Fibroblast of skin of left quadriceps (primary cell): Measurements from ENCODE around the gene CFAP46.
"Not testable (repeated sequence)": the region's sequence is repeated elsewhere in the genome, so short reads cannot be mapped to it uniquely, and the experiment has no call there.

Experiments used
- DNase-seq, 2 experiments: peaks; one replicate each; pipeline ENCODE4 v3.0.0-alpha.2; 2013; ENCODE audit warnings: low read depth in 2 of 2

The CFAP46 gene

DNA sequence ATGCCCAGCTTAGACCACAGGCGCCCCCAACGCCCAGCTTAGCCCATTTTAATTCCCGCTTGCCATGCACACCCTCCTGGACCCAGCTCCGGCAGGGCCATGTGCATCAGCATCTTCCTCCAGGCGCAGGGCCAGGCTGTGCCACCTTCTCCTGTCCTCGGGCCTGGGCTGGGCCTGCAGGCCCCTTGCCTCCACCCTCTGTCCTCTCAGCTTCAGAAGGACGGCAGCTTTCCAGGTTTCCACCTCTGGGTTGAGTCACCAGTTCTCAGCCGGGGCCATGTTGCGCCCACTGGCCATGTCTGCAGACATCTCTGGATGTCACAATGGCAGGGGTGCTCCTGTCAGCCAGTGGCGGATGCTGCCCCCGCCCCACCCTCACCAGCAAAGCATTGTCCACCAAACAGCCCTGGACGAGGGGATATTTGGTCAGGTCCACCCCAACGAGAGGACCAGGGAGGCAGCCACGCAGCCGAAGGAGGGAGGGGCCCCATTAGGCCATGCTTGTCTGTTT, 97.3 kb downstream of the CFAP46 start:
- DNase-seq = no peak

DNA sequence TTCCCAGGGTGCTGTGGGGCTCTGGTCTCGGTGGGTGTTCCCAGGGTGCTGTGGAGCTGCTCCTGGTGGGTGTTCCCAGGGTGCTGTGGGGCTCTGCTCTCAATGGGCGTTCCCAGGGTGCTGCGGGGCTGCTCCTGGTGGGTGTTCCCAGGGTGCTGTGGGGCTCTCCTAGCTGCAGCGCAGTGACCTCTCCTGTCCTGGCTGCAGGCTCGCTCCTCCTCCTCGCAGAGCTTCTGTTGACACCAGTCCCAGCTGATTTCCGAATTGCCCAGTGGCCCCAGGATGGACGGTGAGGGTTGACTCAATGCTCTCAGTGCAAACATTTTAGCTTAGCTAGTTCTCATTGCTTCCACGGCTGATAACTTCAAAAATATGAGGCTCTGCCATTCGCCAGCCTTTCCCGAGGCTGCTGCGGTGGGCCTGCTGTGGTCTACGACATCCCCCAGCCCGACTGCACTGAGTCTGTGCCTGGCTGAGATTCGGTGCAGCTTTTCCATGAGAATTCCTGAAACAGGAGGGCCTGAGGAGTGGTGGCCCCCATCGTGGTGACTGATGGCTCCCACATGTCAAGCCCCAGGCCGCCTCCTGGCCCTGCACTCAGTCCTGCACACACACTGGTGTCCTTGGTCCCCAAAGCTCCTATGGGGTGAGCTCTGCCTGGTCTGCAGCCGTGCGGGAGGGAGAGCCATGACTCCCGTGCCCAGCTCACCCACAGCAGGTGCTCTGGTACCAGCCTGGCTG, 98.1 kb downstream of the CFAP46 start:
- no peak for DNase-seq

DNA sequence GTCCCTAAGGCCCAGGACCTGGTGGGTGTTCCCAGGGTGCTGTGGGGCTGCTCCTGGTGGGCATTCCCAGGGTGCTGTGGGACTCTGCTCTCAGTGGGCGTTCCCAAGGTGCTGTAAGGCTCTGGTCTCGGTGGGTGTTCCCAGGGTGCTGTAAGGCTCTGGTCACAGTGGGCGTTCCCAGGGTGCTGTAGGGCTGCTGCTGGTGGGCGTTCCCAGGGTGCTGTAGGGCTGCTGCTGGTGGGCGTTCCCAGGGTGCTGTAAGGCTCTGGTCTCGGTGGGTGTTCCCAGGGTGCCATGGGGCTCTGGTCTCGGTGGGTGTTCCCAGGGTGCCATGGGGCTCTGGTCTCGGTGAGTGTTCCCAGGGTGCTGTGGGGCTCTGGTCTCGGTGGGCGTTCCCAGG, 99.1 kb downstream of the CFAP46 start:
- not testable (repeated sequence) for DNase-seq

DNA sequence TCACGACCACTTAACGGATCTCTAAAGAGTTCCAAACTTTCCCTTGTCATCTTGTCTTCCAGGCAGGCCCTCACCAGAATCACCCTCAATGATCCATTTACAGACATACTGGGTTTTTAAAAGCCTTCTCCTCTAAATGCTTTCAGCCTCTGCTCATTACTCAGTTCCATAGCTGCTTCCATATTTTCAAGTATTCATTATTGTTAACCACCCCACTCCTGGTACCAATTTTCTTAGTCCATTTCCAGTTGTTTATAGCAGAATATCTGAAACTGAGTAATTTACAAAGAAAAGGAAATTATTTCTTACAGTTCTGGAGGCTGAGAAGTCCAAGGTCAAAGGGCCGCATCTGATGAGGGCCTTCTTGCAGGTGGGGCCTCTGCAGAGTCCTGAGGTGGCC, 100.0 kb downstream of the CFAP46 start:
- DNase-seq = no peak

DNA sequence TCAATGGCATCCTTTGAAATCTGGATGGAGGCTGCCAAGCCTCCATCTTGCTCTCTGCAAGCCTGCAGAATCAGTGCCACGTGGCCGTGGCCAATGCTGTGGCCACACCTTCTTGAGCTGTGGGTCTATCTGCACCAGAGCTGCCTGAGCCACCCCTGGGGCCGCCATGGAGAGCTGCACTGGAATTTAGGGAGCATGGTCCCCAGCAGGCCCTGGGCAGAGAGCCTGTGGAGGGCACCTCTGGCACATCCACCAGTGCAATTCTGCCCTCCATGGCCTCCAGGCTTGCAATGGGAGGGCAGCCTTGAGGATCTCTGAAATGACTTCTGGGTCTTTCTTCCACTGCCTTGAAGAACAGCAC, 100.8 kb downstream of the CFAP46 start:
- no peak for DNase-seq

DNA sequence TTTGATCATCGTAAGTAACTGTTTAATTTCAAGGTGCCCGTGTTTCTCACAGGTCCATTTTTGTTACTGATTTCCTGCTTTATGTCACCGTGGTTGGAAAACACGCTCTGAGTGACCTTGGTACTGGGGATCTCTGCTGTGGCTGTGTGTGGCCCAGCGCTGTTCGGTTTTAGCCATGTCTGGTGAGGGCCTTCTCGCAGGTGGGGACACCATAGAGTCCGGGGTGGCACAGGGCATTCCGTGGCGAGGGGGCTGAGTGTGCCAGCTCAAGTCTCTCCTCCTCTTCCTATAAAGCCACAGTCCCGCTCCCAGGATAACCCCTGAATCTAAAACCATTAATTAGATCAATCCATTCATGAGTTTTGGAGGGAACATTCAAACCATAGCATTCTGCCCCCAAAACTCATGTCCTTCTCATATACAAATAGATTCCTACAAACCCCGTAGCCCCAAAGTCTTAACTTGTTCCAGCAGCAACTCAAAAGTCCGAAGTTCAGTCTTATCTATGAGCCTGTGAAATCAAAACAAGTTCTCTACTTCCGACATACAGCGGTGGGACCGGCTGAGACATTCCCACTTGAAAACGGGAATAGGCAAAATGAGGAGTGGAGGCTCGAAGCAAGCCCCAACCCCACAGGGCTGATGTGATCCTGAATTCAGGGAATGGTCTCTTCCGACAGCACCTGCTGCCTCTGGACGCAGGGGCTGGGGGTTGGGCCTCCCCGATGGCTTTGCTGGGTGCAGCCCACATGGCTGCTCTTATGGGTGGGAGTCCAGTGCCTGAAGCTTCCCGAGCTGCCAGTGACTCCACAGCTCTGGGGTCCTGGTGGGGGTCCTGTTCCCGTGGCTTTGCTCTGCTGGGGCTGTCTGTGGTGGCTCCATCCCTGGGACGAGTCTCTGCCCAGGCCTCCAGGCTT, 101.4 kb downstream of the CFAP46 start:
- DNase-seq = no peak

DNA sequence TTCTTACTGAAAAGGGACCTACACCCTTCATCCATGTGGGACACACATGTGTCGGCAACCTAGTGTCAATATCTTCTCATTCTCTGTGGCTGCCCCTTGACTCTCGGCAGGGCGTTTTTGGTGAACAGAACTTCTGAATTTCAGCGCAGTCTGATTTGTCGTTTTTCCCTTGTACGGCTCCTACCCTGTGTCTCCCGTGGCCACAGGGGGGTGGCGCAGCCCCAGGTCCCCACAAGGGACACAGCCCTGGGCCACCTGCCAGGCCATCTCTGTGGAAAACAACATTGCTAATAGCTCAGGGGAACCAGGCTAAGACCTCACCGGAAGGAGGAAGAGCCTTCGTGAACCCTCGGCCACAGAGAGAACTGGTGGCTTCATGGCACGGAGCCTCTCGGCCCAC, 103.3 kb downstream of the CFAP46 start:
- DNase-seq = no peak

DNA sequence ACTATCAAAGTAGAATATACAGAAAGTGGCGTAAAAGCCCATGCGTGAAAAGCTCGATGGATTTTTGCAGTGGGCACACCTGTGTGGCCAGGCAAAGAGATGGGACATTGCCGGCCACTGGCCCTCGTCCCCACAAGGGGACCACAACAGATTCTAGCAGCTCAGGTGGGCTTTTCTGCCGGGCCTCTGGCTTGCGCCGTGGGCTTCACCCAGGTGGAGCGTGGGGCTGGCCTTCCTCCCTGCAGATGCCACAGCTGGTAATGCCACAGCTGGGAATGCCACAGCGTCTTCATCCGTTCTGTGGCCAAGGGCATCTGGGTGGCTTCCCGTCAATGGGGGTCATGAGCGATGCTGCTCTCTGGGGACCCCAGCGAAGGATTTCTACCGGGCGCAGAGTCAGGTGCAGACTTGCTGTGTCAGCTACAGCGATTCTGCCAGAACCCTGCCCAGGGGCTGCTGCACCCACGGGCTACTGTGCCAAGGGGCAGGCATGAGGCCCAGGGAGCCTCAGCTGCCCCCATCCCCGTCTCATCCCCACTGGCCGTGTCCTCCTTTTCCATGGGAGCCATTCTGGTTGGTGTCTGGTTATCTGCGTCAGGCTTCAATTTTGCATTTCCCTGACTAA, 103.9 kb downstream of the CFAP46 start:
- DNase-seq = no peak

DNA sequence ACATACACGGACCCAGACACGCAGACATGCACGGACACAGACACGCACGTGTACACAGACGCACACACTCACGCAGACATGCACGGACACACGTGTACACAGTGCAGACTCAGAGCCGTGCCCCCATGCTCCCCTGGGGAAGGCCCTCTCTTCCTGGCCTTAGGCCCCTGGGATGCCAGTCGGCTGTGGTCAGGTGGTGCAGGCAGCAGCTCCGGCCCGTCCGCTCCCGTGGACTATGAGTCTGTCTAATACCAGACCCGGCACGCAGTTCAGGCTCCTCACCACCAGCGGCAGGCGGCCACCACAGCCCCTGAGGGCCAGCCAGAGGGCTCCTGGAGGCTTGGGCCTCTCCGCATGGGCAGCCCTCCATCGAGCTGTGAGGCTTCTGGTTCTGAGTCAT, 104.5 kb downstream of the CFAP46 start:
- DNase-seq = no peak

DNA sequence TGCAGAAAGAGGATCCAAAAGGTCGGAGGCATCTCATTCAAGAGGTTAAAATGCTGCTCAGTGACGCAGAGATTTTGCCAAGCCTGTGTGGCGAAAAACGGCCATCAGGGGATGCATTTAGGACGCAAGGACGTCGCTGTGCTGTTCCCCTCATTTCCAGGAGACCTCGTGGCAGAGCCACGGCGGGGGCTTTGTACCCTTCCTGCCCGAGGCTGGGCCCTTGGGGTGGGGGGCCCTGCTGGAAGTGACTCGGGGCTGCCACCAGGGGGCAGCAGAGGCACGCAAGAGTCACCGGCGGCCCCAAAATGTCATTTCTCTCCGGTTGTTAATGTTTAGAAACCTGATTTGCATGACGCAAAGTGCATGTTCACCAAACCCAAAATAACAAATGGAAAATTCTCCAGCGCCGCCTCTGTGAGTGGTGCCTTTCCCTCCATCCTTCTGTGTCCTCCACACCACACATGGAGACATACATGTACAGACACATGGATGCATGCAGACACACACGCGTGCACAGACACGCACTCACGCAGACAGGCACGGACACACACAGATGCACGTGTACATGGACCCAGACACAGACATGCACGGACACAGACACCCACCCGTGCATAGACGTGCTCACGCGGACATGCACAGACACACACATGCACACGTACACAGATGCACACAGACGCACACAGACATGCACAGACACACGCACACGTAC, 105.4 kb downstream of the CFAP46 start:
- no peak for DNase-seq

DNA sequence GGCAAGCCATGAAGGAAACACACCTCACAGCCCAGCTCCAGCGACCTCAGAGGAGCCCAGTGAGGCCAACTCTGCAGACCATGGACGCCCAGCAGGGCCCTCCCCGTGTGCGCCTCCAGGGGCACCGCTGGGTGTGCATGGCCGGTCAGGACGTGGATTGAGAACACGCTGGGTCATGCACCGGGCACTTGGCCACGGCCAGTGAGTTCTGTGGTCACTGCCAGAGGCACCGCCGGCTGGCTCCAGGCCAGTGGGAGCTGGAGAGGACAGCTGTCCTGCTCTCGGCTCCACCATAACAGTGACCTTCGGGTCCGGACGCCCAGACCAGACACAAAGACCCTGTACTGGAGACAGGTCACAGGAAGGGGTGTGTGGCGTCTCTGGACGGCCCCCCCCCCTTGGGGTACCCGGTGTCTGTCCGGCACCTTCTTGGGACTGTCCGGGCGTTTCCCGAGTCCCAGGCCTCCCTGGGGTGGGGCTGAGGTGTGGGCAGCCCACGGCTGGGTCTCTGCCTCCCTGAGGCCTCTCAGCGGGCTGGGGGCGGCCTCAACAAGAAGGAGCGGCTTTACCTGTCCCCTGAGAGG, 106.0 kb downstream of the CFAP46 start:
- no peak for DNase-seq

DNA sequence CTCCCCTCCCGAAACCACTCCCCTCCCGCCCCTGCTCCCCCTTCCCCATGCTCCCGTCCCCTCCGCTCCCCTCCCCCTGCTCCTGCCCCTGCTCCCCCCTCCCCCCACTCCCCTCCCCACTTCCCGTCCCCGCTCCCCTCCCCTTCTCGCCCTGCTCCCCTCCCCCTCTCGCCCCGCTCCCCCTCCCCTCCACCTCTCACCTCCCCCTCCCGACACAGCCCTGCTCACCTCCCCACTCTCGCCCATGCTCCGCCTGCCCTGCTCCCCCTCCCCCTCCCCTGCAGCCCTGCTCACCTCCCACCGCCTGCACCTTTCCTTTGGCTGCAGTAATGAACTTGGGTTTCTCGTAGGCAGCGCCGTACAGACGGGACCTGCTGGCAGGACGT, 106.5 kb downstream of the CFAP46 start:
- DNase-seq = no peak

DNA sequence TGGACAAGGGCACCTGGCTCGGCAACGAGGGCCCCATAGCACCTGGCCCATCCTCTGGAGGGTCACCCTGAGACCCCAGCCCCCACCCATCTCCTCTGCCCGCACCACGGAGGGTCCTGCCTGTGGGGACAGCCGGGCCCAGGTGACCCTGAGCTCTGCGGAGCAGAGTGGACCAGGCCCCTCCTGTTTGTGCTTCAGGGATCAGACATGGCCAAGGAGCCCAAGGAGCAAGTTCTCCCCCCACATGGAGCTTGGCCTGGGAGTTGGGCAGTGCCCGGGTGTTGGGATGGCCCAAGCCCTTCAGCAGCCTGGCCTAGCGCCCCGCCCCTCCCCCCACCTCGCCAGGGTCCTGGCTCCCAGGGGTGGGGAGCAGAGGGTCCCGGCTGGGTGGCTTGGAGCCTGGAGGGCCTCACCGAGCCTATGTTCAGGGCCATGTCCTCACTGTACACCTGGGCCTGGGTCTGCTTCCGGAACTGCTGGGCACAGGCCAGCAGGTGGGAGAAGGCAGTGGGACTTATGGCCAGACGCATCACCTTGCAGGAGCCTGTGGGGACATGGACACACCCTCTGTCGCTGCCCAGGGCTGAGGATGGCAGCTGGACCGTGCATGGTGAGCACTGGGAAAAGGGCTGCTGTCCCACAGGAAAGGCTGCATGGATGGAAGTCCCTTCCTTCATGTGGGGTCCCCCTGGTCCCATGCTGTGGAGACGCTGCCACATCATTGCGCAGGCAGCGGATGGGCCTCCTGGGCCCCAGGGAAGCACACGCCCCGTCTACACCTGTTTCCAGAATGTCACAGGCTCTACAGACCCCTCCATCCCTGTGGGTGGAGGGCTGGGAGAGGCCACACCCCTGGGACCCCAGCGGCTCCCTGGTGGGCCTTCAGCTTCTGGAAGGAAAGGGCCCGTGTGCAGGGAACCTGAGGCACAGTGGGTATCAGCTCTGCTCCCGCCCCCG, 107.2 kb downstream of the CFAP46 start:
- DNase-seq = no peak

DNA sequence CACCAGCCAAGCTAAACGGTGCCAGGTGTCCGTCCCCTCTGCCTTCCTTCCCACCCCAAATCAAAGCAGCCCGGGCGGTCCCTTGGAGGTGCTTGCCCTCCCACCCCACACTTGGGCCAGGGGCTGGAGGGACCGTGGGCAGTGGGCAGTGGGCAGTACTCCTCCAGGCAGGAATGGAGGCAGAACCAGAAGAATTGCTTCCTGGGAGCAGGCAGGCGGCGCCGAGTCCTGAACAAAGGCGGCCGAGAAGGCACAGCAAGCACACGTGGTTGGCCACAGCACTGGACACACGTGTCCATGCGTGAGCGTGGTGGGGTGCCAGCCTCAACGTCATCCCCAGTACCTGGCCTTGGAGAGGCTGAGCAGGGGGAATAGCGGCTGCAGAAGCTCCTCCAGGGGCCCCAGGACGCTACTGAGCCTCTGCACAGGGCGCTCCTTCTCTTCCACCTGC, 108.0 kb downstream of the CFAP46 start:
- no peak for DNase-seq

DNA sequence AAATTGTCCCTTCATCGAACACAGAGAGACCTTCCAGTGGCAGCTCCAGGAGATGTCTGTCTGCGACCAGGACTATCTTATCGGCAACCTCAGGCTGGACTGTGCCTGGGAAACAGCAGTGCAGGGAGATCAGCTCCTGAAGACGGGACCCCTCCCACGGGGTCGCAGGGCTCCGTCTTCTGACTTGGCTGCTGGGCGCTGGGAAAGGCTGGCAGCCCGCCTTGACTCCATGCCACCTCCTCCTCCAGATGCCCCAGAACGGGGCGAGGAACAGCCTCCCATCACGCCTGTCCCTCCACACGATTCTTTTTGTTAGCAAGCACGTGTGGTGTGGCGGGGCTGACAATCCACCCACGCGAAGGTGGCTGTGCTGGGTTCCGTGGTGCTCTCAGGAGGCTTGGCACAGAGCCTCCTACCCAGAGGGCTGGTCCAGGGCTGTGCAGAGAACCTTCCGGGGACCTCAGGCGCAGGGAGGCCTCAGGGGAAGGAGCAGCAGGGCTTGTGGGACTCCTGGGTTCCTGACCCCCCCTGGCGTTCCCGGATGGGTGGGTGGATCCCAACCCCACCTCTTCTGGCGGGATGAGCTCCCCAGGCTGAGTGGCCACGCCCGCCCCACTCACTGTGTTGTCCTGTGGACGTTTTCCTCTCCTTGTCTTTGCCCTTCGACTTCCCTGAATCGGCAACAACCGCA, 108.8 kb downstream of the CFAP46 start:
- DNase-seq = no peak

DNA sequence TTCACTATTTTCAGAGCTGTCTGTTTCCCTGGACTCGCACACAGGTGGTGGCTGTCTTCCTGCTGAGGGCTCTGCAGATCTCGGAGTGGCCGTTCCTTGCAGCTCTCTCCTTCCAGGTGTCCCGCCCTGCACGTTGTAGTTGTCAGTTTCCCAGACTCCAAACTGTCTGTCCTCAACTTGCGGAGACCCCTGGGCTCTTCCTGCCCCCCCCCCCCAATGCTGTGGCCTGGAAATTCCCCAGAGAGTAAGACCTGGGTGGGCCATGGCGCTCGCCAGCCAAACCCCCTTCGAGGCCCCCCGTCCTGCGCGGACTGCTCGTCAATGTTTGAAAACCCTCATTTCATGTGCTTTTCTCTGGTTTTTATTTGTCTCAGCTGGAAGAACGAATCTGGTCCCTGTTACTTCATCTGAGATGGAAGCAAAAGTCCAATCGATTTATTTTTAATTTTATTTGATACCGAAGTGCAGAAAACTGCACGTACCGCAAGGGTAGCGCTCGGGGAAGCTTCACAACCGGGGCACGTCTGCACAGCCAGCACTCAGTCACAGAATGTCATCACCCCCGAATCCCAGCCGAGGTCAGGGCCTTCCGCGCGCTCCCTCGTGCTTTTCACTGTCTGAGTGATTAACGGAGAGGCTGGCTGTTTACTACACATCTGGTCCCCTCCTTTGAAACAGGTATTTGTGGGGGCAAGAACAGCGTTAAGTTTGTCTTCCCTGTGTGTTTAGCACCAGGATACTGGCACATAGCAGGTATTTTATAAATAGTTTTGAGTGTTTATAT, 110.0 kb downstream of the CFAP46 start:
- DNase-seq = no peak

DNA sequence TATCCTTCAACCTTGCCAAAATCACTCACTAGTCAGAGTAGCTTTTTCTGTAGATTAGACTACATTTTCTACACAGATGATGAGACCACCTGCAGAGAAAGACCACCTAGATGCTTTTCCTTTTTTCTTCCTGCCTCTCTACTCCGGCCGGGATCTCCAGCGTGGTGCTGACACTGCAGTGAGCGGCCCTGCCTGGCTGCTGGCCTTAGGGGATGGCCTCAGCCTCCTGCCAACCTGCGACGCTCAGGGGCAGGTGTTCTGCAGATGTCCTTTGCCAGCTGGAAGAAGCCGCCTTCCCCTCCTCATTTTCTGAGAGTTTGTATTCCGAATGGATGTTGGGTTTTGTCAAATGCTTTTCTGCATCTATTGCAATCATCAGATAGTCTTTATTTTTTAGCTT, 113.0 kb downstream of the CFAP46 start:
- no peak for DNase-seq

DNA sequence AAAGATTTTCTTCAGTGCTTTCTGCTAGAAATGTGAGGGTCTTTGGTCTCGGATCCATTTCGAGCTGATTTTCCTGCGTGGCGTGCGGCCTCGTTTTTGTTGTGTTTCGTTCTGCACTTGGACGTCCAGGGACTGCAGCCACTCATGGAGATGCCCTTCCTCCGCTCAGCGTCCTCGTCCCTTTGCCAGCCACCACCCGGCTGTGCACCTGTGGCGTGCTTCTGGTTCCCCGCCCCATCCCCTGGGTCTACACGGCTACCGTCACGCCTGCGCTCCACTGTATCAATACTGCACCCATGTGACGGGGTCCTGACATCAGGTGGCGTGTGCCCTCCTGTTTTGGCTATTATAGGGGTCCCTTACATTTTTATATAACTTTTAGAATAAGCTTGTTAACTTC, 113.7 kb downstream of the CFAP46 start:
- DNase-seq = no peak
